H1 (cell line): ENCODE data around the gene UQCR10. TPM values are rescaled to one million over a fixed set of nuclear protein-coding genes. Genes with fewer than 3 reads are reported as not detected.

Source experiments
- CTCF ChIA-PET: fragments of 300-600 bp; sonication (Branson Sonifier 250); formaldehyde crosslinking; loops from one replicate; lab custom pipeline; 2021; ENCODE audit not compliant: partially characterized antibody; lab: Charles Lee
- POLR2A ChIA-PET: fragments of 300-600 bp; sonication (Branson Sonifier 250); formaldehyde crosslinking; loops from one replicate; lab custom pipeline; 2021; ENCODE audit warnings: inconsistent platforms; ENCODE audit not compliant: partially characterized antibody; lab: Charles Lee
- DNase-seq, 2 experiments: peaks; one replicate each; pipeline versions ENCODE4 v3.0.0 to v3.0.0-alpha.2; 2010 to 2022; ENCODE audit warnings: low spot score in 2 of 2, low read depth in 1 of 2, mixed read lengths in 1 of 2
- FAIRE-seq: peaks from 2 replicates; lab custom pipeline; 2011; peaks lifted over from hg19 to GRCh38; lab: Jason Lieb, UNC
- H2AFZ ChIP-seq: 2 replicates; pipeline ENCODE4 v1.8.1; 2012; ENCODE audit warnings: low read length, inconsistent platforms
- H2AK5ac ChIP-seq: 2 replicates; pipeline ENCODE4 v1.6.1; 2013; ENCODE audit warnings: low read depth, low read length
- H2BK120ac ChIP-seq: replicated peaks from 2 replicates; pipeline ENCODE3; 2013; ENCODE audit warnings: low read depth, low read length, inconsistent platforms
- H2BK12ac ChIP-seq: 2 replicates; pipeline ENCODE4 v1.6.1; 2013; ENCODE audit warnings: low read depth, low read length
- H2BK15ac ChIP-seq: 2 replicates; pipeline ENCODE4 v1.6.1; 2013; ENCODE audit warnings: low read length
- H2BK20ac ChIP-seq: 2 replicates; pipeline ENCODE4 v1.6.1; 2013; ENCODE audit warnings: low read length
- H2BK5ac ChIP-seq: 2 replicates; pipeline ENCODE4 v1.6.1; 2013; ENCODE audit warnings: low read depth, low read length
- H3K14ac ChIP-seq: 2 replicates; pipeline ENCODE4 v1.6.1; 2013; ENCODE audit warnings: inconsistent platforms; ENCODE audit not compliant: insufficient read length
- H3K18ac ChIP-seq: 2 replicates; pipeline ENCODE4 v1.6.1; 2013; ENCODE audit warnings: low read length; ENCODE audit errors: extremely low read depth
- H3K23ac ChIP-seq: 2 replicates; pipeline ENCODE4 v1.6.1; 2013; ENCODE audit warnings: inconsistent platforms; ENCODE audit not compliant: insufficient read length
- H3K23me2 ChIP-seq: 2 replicates; pipeline ENCODE4 v1.6.1; 2013; ENCODE audit warnings: low read depth, low read length
- H3K27ac ChIP-seq: 2 replicates; pipeline ENCODE4 v1.6.1; 2011; ENCODE audit warnings: low read depth, low read length, inconsistent platforms
- H3K27me3 ChIP-seq, 4 experiments: replicated peaks in 1 of 4; 1 replicate in 1 of 4; 2 replicates in 3 of 4; pipeline versions ENCODE4 v1.6.1 to v1.8.1; 2011 to 2013; ENCODE audit warnings: low read length in 3 of 4, mild to moderate bottlenecking in 3 of 4, inconsistent platforms in 2 of 4, mixed read lengths in 2 of 4, moderate library complexity in 1 of 4; ENCODE audit not compliant: control insufficient read depth in 3 of 4, insufficient read depth in 3 of 4; ENCODE audit errors: extremely low read depth in 1 of 4
- H3K36me3 ChIP-seq, 4 experiments: 2 replicates each; pipeline versions ENCODE4 v1.6.1 to v1.8.1; 2011 to 2013; ENCODE audit warnings: mild to moderate bottlenecking in 4 of 4, low read length in 3 of 4, moderate library complexity in 2 of 4, control low read depth in 1 of 4, inconsistent platforms in 1 of 4; ENCODE audit not compliant: insufficient read depth in 4 of 4, control insufficient read depth in 2 of 4
- H3K4ac ChIP-seq: replicated peaks from 2 replicates; pipeline ENCODE3; 2013; ENCODE audit warnings: low read length, low read depth, mixed read lengths, inconsistent platforms; ENCODE audit not compliant: insufficient read length
- H3K4me1 ChIP-seq, 4 experiments: replicated peaks in 1 of 4; 1 replicate in 1 of 4; 2 replicates in 3 of 4; pipeline versions ENCODE4 v1.6.1 to v1.8.1; 2011 to 2013; ENCODE audit warnings: low read length in 3 of 4, inconsistent platforms in 2 of 4, mixed read lengths in 1 of 4; ENCODE audit not compliant: insufficient read depth in 4 of 4, control insufficient read depth in 3 of 4
- H3K4me2 ChIP-seq, 2 experiments: 2 replicates each; pipeline versions ENCODE4 v1.6.1 to v1.8.1; 2011 to 2013; ENCODE audit warnings: low read depth in 2 of 2, low read length in 2 of 2, control low read depth in 1 of 2, inconsistent platforms in 1 of 2, mild to moderate bottlenecking in 1 of 2; ENCODE audit not compliant: insufficient read depth in 1 of 2
- H3K4me3 ChIP-seq, 4 experiments: fragments of 200-600, 300-600 bp in 1 of 4; sonication (generic), shearing (Covaris generic), sonication (Bioruptor Twin) in 1 of 4; 2 replicates each; pipeline versions ENCODE4 v1.5.1 to v1.8.1; 2011 to 2016; ENCODE audit warnings: low read length in 4 of 4, low read depth in 3 of 4, control low read depth in 2 of 4, inconsistent platforms in 2 of 4, mild to moderate bottlenecking in 2 of 4, mixed read lengths in 1 of 4, moderate library complexity in 1 of 4; ENCODE audit not compliant: insufficient read depth in 2 of 4; ENCODE audit errors: extremely low read depth in 1 of 4
- H3K56ac ChIP-seq: replicated peaks from 2 replicates; pipeline ENCODE3; 2013; ENCODE audit warnings: low read depth, mild to moderate bottlenecking, mixed read lengths, low read length, inconsistent platforms; ENCODE audit not compliant: insufficient read length
- H3K79me1 ChIP-seq: 2 replicates; pipeline ENCODE4 v1.6.1; 2013; ENCODE audit warnings: low read depth, low read length, control low read depth
- H3K79me2 ChIP-seq, 2 experiments: 2 replicates each; pipeline versions ENCODE4 v1.6.1 to v1.8.1; 2012 to 2013; ENCODE audit warnings: low read length in 2 of 2, mild to moderate bottlenecking in 2 of 2, inconsistent platforms in 1 of 2; ENCODE audit not compliant: insufficient read depth in 2 of 2, control insufficient read depth in 1 of 2
- H3K9ac ChIP-seq, 4 experiments: replicated peaks in 1 of 4; 1 replicate in 1 of 4; 2 replicates in 3 of 4; pipeline versions ENCODE4 v1.6.1 to v1.8.1; 2011 to 2013; ENCODE audit warnings: low read depth in 3 of 4, low read length in 3 of 4, control low read depth in 2 of 4, mild to moderate bottlenecking in 2 of 4, moderate library complexity in 2 of 4, inconsistent platforms in 1 of 4; ENCODE audit errors: extremely low read depth in 1 of 4
- H3K9me3 ChIP-seq, 2 experiments: 2 replicates each; pipeline versions ENCODE4 v1.6.1 to v1.8.1; 2012 to 2013; ENCODE audit warnings: mild to moderate bottlenecking in 2 of 2, moderate library complexity in 2 of 2, control low read depth in 1 of 2, inconsistent platforms in 1 of 2, low read depth in 1 of 2, low read length in 1 of 2, mixed read lengths in 1 of 2; ENCODE audit not compliant: insufficient read depth in 2 of 2
- H4K20me1 ChIP-seq, 2 experiments: replicated peaks in 1 of 2; 2 replicates each; pipeline versions ENCODE3 to v1.8.1; 2011 to 2013; ENCODE audit warnings: inconsistent platforms in 2 of 2, low read length in 2 of 2, mild to moderate bottlenecking in 1 of 2; ENCODE audit not compliant: insufficient read depth in 2 of 2, control insufficient read depth in 1 of 2
- H4K5ac ChIP-seq: 2 replicates; pipeline ENCODE4 v1.6.1; 2013; ENCODE audit warnings: low read length, low read depth, mixed read lengths, inconsistent platforms; ENCODE audit not compliant: insufficient read length
- H4K8ac ChIP-seq: 2 replicates; pipeline ENCODE4 v1.8.0; 2013; ENCODE audit warnings: mild to moderate bottlenecking, moderate library complexity, low read length, inconsistent platforms; ENCODE audit not compliant: insufficient read depth; ENCODE audit errors: extremely low read depth
- H4K91ac ChIP-seq: replicated peaks from 2 replicates; pipeline ENCODE3; 2013; ENCODE audit warnings: low read length, mixed read lengths, inconsistent platforms; ENCODE audit not compliant: insufficient read length
- ASH2L ChIP-seq: fragments of 200-600, 300-600 bp; sonication (generic); IDR thresholded peaks from one replicate; pipeline ENCODE4 v1.7.1; 2017; ENCODE audit warnings: low read length
- BACH1 ChIP-seq: IDR thresholded peaks from 2 replicates; pipeline ENCODE4 v1.6.1; 2012; ENCODE audit warnings: low read length, improper control_type of control experiment
- CEBPB ChIP-seq: IDR thresholded peaks from 2 replicates; pipeline ENCODE4 v1.6.1; 2012; ENCODE audit warnings: low read depth, low read length
- CHD2 ChIP-seq: IDR thresholded peaks from 2 replicates; pipeline ENCODE4 v1.6.1; 2012; ENCODE audit warnings: low read length, improper control_type of control experiment
- CTBP2 ChIP-seq: IDR thresholded peaks from 2 replicates; pipeline ENCODE4 v1.7.0; 2011; ENCODE audit warnings: borderline replicate concordance, mild to moderate bottlenecking, moderate library complexity, mixed read lengths, low read length; ENCODE audit not compliant: insufficient read depth, insufficient read length
- JUN ChIP-seq: IDR thresholded peaks from 2 replicates; pipeline ENCODE4 v1.6.1; 2011; ENCODE audit warnings: low read depth, mild to moderate bottlenecking, improper control_type of control experiment, low read length
- KDM5A ChIP-seq: fragments of 200-600 bp; IDR thresholded peaks from 2 replicates; pipeline ENCODE4 v1.7.1; 2012; ENCODE audit warnings: mild to moderate bottlenecking, low read length, inconsistent platforms, mixed read lengths
- NANOG ChIP-seq: IDR thresholded peaks from 2 replicates; pipeline ENCODE4 v1.6.1; 2011; ENCODE audit warnings: low read length, low read depth, mild to moderate bottlenecking, inconsistent platforms; ENCODE audit not compliant: insufficient read depth, poor library complexity, severe bottlenecking
- PHF8 ChIP-seq: fragments of 200-600 bp; sonication (generic); conservative IDR thresholded peaks from 2 replicates; pipeline ENCODE4 v1.7.1; 2012; ENCODE audit warnings: low read depth, mild to moderate bottlenecking, inconsistent platforms, low read length, moderate library complexity
- POLR2A ChIP-seq, 2 experiments: IDR thresholded peaks; 1 replicate in 1 of 2; 2 replicates in 1 of 2; pipeline ENCODE4 v1.6.1; 2011; ENCODE audit warnings: low read depth in 2 of 2, low read length in 2 of 2, mild to moderate bottlenecking in 2 of 2; ENCODE audit errors: control extremely low read depth in 1 of 2
- POLR2AphosphoS5 ChIP-seq: IDR thresholded peaks from 2 replicates; pipeline ENCODE4 v1.6.1; 2011; ENCODE audit warnings: low read depth, low read length
- SIX5 ChIP-seq: IDR thresholded peaks from 2 replicates; pipeline ENCODE4 v1.6.1; 2011; ENCODE audit warnings: mild to moderate bottlenecking, low read depth, low read length
- SP2 ChIP-seq: IDR thresholded peaks from 2 replicates; pipeline ENCODE4 v1.6.1; 2012; ENCODE audit warnings: mild to moderate bottlenecking, low read length, inconsistent platforms
- SP4 ChIP-seq: IDR thresholded peaks from 2 replicates; pipeline ENCODE4 v1.6.1; 2012; ENCODE audit warnings: low read length, inconsistent platforms
- SUZ12 ChIP-seq: fragments of 200-600 bp; sonication (generic); IDR thresholded peaks from 2 replicates; pipeline ENCODE4 v1.6.1; 2012; ENCODE audit warnings: mild to moderate bottlenecking, inconsistent platforms, low read length, moderate library complexity, mixed read lengths
- TEAD4 ChIP-seq: IDR thresholded peaks from 2 replicates; pipeline ENCODE4 v1.6.1; 2012; ENCODE audit warnings: low read depth, low read length, inconsistent platforms, mixed read lengths
- YY1 ChIP-seq: IDR thresholded peaks from 2 replicates; pipeline ENCODE4 v1.6.1; 2011; ENCODE audit warnings: low read depth, mild to moderate bottlenecking, low read length
- WGBS, 2 experiments: shearing (Covaris generic) in 1 of 2; methylation state at CpG; one replicate each; pipeline versions ENCODE4 v1.1.6 to v1.1.7; 2013 to 2015; ENCODE audit warnings: low lambda C conversion rate in 2 of 2, mixed read lengths in 2 of 2, inconsistent platforms in 1 of 2, low coverage in 1 of 2, missing lambda C conversion rate in 1 of 2; ENCODE audit not compliant: insufficient replicate concordance in 2 of 2, insufficient coverage in 1 of 2, insufficient read length in 1 of 2; ENCODE audit errors: extremely low coverage in 1 of 2, missing lambda C conversion rate in 1 of 2; 5-methylcytosine and 5-hydroxymethylcytosine counted together
- polyA plus RNA-seq, 7 experiments: library from polyadenylated mRNA; depleted of rRNA in 3 of 7; stranded (reverse) in 5 of 7; unstranded in 2 of 7; fragments of >200 nt in 5 of 7; fragments of 200-250 nt in 2 of 7; gene quantifications; 1 replicate in 5 of 7; 2 replicates in 1 of 7; 4 replicates in 1 of 7; pipeline versions ENCODE4 v1.2.1 to v1.2.3, GENCODE V29; 2011 to 2013; ENCODE audit warnings: missing spikeins in 2 of 7, mixed read lengths in 2 of 7
- total RNA-seq: library from RNA; stranded (reverse); fragmentation: NEBNext Ultra II Directional; extraction: Animal tissue kit (Norgen Biotek cat#: 25700); gene quantifications from 2 replicates; pipeline ENCODE4 v1.2.1, GENCODE V29; 2021

Gene UQCR10
- total and polyA plus RNA-seq, 2 of the 8 experiments (the other 6 are each of a cell fraction or from before 2014, with no cell fraction given) = 102 to 260 TPM

- H3K14ac ChIP-seq = no peak overlapping the region
- no peak overlapping the region for H3K27ac ChIP-seq
- no peak overlapping the region for H2BK120ac ChIP-seq
- peaks cover 0 to 3% (median 0%) of the 10 kb centered on the region in 4 experiments; a peak in 1 of 7 replicates for H3K4me1 ChIP-seq
- ChIA-PET CTCF (interaction anchor here (1.4 kb wide), 1 partner anchor 208 kb away, joined by 5 read pairs; no protein-coding TSS in a partner anchor), POLR2A (no interaction called here)
- peaks cover 0 to 2% of the 10 kb centered on the region in 2 experiments for H4K20me1 ChIP-seq
- H3K9ac ChIP-seq = no peak overlapping the region
- H3K4ac ChIP-seq = no peak overlapping the region
- no peak overlapping the region for H2AK5ac ChIP-seq
- FAIRE-seq = no peak
- H2BK12ac ChIP-seq = no peak overlapping the region
- no peaks in the 10 kb centered on the region for H3K27me3 ChIP-seq
- no peak overlapping the region for H4K8ac ChIP-seq
- no peak overlapping the region for H3K56ac ChIP-seq
- no peak for DNase-seq
- no peak overlapping the region for H4K91ac ChIP-seq
- H2BK5ac ChIP-seq = no peak overlapping the region
- no peaks in the 10 kb centered on the region for H3K79me2 ChIP-seq
- no peaks in the 10 kb centered on the region for H3K79me1 ChIP-seq
- peaks cover 0 to 33% (median 13%) of the 10 kb centered on the region in 4 experiments; a peak in 6 of 8 replicates for H3K36me3 ChIP-seq
- no peak overlapping the region for H4K5ac ChIP-seq
- no peaks in the 10 kb centered on the region for H3K9me3 ChIP-seq
- no peaks in the 10 kb centered on the region for H3K23me2 ChIP-seq
- H3K4me3 ChIP-seq = no peak overlapping the region
- no peak overlapping the region for H3K18ac ChIP-seq
- no peak overlapping the region for H3K4me2 ChIP-seq
- no peak overlapping the region for H2BK15ac ChIP-seq
- no peak overlapping the region for H2BK20ac ChIP-seq
- no peak overlapping the region for H3K23ac ChIP-seq
- WGBS, 2 experiments = 83% methylated on average over 3 of the region's 3 CpGs; no CpG with 5 or more reads in 1 of the 2 experiments
- no peak overlapping the region for H2AFZ ChIP-seq
- TF ChIP-seq YY1 = no peak
- no peak for TF ChIP-seq SP4
- no peak for TF ChIP-seq BACH1
- TF ChIP-seq NANOG = no peak
- TF ChIP-seq CHD2 = no peak
- TF ChIP-seq KDM5A = no peak
- no peak for TF ChIP-seq SIX5
- TF ChIP-seq CTBP2 = no peak
- no peak for TF ChIP-seq JUN
- no peak for TF ChIP-seq POLR2AphosphoS5
- TF ChIP-seq SUZ12 = no peak
- TF ChIP-seq POLR2A (IDR thresholded peaks at IDR 0.05; ENCODE audit: control extremely low read depth in 1 of 2, low read depth in 2 of 2, low read length in 2 of 2) = no peak
- no peak for TF ChIP-seq CEBPB
- no peak for TF ChIP-seq TEAD4
- no peak for TF ChIP-seq ASH2L
- TF ChIP-seq PHF8 = no peak
- TF ChIP-seq SP2 = no peak
These were observed 30.2 kb downstream of the UQCR10 start for GRCh38 chr22:29797351-29797750.
